ENCODE measurements around the gene TTC28.

TTC28 gene

DNA sequence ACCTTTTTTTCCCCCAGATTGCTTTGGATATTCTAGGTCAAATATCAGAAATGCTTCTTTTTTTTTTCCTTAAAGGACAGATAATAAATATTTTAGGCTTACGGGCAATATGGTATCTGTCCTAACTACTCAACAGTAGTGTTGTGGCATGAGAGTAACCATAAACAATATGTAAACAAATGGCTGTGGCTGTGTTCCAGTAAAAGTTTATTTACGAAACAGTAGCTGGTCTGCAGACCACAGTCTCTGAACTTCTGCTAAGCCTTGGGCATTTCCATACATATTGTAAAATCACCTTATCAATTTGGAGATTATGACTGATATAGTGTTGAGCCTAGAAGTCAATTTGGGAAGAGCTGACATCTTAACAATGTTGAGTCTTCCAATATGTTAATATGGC is 621.6 kb downstream of the TTC28 start:
- Histone ChIP-seq H3K27ac (no peak overlapping the region), H3K4me3 (ENCODE audit: low read depth, low read length) (no peak overlapping the region), H3K36me3 (replicated peaks) (no peaks in the 10 kb centered on the region), H3K27me3 (replicated peaks) (no peaks in the 10 kb centered on the region)
- TF ChIP-seq, protein P1, sequence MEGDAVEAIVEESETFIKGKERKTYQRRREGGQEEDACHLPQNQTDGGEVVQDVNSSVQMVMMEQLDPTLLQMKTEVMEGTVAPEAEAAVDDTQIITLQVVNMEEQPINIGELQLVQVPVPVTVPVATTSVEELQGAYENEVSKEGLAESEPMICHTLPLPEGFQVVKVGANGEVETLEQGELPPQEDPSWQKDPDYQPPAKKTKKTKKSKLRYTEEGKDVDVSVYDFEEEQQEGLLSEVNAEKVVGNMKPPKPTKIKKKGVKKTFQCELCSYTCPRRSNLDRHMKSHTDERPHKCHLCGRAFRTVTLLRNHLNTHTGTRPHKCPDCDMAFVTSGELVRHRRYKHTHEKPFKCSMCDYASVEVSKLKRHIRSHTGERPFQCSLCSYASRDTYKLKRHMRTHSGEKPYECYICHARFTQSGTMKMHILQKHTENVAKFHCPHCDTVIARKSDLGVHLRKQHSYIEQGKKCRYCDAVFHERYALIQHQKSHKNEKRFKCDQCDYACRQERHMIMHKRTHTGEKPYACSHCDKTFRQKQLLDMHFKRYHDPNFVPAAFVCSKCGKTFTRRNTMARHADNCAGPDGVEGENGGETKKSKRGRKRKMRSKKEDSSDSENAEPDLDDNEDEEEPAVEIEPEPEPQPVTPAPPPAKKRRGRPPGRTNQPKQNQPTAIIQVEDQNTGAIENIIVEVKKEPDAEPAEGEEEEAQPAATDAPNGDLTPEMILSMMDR (IDR thresholded peaks at IDR 0.05; ENCODE audit: low read depth, low read length, missing control alignments) = no peak
- no peak for DNase-seq
- in situ Hi-C loops (cut with HindIII; ENCODE audit: low pct_ligation_motif_present, low sequenced_read_pairs) = loop anchor here (25.0 kb wide), 1 partner anchor 529 kb away; no protein-coding TSS in a partner anchor

DNA sequence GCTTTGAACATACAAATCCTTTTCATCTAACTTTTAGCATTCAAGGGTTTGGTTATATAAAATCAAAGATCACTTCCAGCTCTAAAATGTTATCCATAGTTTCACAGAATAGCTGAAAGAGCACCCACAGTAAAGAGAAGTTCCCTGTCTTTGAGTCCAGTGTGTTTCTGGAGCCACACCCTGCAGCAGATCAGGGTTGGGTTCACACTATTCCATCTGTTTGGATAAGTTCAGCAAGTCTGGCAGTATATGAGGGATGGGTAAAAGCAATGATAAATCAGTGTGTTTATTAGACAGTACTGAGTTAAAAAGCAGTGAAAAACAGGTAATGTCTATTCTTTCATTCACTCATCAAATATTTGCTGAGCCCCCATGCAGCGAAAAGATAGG is 624.8 kb downstream of the TTC28 start:
- no peak overlapping the region for H3K27ac ChIP-seq
- no peak overlapping the region for H3K4me3 ChIP-seq (ENCODE audit: low read depth, low read length)
- TF ChIP-seq, protein P1 (IDR thresholded peaks at IDR 0.05; ENCODE audit: low read depth, low read length, missing control alignments) = no peak
- in situ Hi-C loops (cut with HindIII; ENCODE audit: low pct_ligation_motif_present, low sequenced_read_pairs) = loop anchor here (25.0 kb wide), 1 partner anchor 532 kb away; no protein-coding TSS in a partner anchor
- H3K36me3 ChIP-seq (replicated peaks) = no peaks in the 10 kb centered on the region
- DNase-seq = no peak
- H3K27me3 ChIP-seq (replicated peaks) = no peaks in the 10 kb centered on the region

DNA sequence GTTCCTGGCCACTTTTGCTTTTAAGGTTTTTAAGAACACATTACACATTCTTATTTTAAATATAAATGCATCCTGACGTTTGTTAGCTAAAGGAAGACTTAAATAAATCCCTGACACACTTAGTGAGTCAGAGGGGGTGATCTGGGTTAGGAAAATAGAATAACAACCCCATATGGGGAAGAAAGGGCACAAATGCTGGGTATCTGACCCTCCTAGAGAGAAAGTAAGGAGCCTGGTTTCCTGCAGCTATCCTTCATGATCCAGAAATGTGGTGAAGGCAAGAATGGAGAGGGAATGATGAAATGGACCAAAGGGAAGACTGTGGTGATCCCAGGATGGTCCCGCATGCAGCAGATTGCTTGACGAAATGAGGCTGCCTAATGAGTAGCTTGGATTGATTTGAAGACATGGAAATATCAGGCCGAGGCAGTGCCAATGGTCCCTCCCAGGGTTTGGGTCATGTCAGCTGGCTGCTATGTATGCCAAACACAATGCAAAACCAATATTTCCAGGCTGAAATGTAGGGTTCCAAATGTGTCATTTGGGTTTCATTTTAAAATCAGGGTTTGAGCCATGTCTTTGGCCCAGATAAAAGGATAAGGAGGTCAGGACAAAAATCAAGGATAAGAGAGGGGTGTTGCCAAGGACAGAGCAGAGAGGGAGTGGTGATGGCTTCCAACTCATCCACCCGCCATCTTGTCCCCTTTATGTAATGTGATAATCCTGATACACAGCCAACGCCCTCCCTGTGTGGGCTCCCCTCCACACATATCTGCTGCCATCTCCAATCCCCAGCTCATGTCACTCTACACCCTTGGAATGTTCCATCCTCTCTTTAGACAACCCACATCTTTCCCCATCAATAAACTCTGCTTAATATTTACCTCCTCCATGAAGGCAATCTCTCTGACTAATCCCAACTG is 625.5 kb downstream of the TTC28 start:
- no peak overlapping the region for H3K27ac ChIP-seq
- no peak overlapping the region for H3K4me3 ChIP-seq (ENCODE audit: low read depth, low read length)
- no peaks in the 10 kb centered on the region for H3K36me3 ChIP-seq (replicated peaks)
- in situ Hi-C loops (cut with HindIII; ENCODE audit: low pct_ligation_motif_present, low sequenced_read_pairs) = loop anchor here (25.0 kb wide), 1 partner anchor 533 kb away; no protein-coding TSS in a partner anchor
- H3K27me3 ChIP-seq (replicated peaks) = no peaks in the 10 kb centered on the region
- TF ChIP-seq, protein P1 (IDR thresholded peaks at IDR 0.05; ENCODE audit: low read depth, low read length, missing control alignments) = no peak
- no peak for DNase-seq

DNA sequence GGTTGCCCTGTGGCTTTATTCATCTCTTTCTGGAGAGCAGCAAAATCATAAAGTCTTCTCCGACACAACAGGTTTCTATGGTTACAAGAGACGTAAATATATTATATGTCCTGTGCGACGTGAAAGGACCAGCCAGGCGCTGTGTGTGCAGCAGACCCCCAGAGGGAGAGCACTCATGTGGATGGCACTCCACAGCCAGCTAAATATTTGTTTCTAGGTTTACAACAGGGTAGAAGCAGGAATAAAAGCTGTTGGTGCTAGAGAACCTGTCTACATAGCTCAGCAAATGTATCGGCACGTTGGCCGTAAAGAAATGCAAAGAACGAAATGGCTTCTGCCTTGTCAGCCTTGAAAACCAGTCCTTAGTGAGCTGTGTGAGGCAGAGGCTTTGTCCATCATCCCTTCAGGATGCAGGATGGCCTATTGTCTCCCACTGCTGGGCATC is 626.8 kb downstream of the TTC28 start:
- Histone ChIP-seq H3K27me3 (replicated peaks) (no peaks in the 10 kb centered on the region), H3K4me3 (ENCODE audit: low read depth, low read length) (no peak overlapping the region), H3K27ac (no peak overlapping the region), H3K36me3 (replicated peaks) (no peaks in the 10 kb centered on the region)
- in situ Hi-C loops (cut with HindIII; ENCODE audit: low pct_ligation_motif_present, low sequenced_read_pairs) = loop anchor here (25.0 kb wide), 1 partner anchor 534 kb away; no protein-coding TSS in a partner anchor
- DNase-seq = no peak
- TF ChIP-seq, protein P1 (IDR thresholded peaks at IDR 0.05; ENCODE audit: low read depth, low read length, missing control alignments) = no peak

DNA sequence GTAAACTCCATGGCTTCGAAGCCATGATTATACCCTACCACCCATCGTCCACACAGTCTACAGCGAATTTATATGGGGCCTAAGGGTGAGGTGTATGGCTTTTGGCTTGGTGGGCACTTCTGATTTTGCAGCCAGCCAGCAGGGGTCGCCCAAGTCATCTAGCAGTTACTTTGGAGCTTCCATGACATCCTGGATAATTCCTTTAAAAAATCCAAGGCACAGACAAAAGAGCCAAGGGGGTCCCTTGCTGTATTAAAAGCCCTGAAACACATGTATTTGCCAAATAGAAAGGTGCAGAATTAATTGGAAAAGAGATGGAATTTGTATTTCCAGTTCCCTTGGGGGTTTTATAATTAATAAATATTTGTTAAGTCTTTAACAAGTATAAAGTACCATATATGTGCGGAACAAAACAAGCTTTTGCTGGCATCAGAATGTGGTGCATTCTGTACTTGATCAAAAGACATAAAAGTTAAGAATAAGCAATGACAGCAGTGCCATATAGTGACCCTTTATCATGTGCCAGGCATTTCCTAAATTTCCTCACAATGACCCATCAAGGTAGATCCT is 627.8 kb downstream of the TTC28 start:
- Histone ChIP-seq H3K36me3 (replicated peaks) (no peaks in the 10 kb centered on the region), H3K27ac (no peak overlapping the region), H3K4me3 (ENCODE audit: low read depth, low read length) (no peak overlapping the region), H3K27me3 (replicated peaks) (no peaks in the 10 kb centered on the region)
- TF ChIP-seq, protein P1 (IDR thresholded peaks at IDR 0.05; ENCODE audit: low read depth, low read length, missing control alignments) = peak; percentile 97
- DNase-seq = peak; percentile 59
- in situ Hi-C loops (cut with HindIII; ENCODE audit: low pct_ligation_motif_present, low sequenced_read_pairs) = loop anchor here (25.0 kb wide), 1 partner anchor 535 kb away; no protein-coding TSS in a partner anchor

Measured in brain microvascular endothelial cell (primary cell).